CD4-positive, alpha-beta T cell treated with Interleukin-4 for 4 hours (primary cell): ENCODE data around the gene FAM186B.

Source experiments
- DNase-seq: peaks from one replicate; pipeline ENCODE4 v3.0.0-alpha.2; 2020

FAM186B gene

DNA sequence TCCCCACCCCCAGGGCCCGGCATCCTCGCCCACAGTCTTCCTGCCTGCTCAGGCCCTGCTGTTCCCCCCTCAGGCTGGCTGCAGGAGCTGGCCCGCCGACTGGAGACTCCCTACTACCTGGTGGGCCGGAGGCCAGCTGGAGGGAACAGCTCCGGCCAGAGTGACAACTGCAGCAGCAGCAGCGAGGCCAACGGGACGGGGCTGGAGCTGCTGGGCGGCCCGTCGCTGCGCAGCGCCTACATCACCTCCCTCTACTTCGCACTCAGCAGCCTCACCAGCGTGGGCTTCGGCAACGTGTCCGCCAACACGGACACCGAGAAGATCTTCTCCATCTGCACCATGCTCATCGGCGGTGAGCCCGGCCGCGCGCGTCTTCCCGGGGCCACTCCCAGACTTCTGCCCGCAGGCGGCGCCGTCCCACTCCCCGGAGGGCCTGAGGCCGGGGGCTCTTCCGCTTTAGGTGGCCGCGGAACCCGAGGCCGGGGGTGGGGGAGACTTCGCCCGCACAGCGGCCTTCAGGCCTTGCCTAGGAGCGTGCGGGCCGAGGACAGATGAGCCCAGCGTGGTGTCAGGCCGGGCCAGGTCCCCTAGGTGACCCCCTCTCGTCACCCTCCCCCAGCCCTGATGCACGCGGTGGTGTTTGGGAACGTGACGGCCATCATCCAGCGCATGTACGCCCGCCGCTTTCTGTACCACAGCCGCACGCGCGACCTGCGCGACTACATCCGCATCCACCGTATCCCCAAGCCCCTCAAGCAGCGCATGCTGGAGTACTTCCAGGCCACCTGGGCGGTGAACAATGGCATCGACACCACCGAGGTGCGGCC lies 56.4 kb downstream of the FAM186B start:
- peak; percentile 15 for DNase-seq

- no peak for DNase-seq
Measured at GRCh38 chr12:49548481-49548821, 57.0 kb downstream of the FAM186B start.

GRCh38 chr12:49547090-49547690 lies 58.2 kb downstream of the FAM186B start:
- DNase-seq: no peak

DNA sequence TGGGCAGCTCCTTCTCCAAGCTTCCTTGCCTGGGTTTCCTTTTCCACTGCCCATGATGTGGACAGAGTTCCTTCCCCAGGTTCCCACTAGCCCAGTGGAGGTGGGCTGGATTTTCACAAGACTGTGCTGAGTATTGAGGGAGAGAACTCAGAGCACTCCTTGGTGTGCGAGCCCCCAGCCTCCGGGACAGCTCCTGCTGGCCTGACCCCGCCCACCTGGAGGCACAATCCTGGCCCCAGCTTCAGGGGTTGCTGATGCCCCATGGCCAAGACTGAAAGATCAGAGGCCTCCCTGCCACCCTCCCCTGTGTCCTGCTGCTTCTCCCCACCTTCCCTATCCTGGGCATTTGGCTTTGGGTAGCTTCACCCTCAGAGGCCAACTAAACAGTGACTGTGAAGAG lies 59.0 kb downstream of the FAM186B start:
- DNase-seq: no peak

DNA sequence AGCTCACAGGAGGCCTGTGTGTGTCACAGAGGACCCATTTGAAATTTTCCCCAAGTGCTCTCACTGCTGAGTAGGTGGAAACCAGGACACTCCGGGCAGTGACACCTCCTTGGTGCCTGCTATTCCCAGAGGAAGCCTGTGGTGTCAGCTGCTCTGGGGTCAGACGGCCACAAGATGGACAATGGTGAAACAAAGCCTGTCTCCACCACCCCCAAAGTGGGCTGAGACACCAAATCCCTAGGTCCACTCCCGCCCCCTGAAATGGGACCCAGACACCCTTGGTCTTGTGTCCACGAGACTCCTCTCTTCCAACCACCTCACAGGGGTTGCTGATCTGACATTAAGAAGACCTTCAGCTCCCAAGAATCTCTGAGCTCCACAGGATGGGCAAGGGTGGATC lies 59.6 kb downstream of the FAM186B start:
- no peak for DNase-seq

GRCh38 chr12:49543914-49544815 lies 61.3 kb downstream of the FAM186B start:
- no peak for DNase-seq

DNA sequence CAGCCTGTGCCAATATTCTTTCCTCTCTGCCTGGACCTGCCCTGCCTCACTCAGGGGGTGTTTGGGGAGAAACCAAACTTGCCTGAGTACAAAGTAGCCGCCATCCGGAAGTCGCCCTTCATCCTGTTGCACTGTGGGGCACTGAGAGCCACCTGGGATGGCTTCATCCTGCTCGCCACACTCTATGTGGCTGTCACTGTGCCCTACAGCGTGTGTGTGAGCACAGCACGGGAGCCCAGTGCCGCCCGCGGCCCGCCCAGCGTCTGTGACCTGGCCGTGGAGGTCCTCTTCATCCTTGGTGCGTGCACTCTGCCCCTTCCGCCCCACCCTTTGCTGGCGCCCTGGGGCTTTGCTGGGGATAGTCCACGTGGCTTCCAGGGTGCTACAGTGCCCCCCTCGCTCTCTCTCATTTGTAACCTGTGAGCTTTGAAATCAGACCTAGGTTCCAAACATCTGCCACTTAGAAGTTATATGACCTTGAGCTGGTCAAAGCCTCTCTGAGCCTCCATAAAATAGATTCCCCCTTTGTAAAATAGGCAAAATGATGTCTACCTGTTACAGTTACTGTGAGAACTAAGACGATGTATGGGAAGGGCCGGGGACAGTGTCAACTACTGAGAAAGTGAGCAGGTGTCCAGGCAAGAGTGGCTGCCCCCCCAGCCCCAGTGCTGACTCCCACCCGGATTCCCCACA lies 62.1 kb downstream of the FAM186B start:
- DNase-seq: no peak

- no peak for DNase-seq
Measured at GRCh38 chr12:49542592-49543160, 62.8 kb downstream of the FAM186B start.

GRCh38 chr12:49541911-49542505 lies 63.4 kb downstream of the FAM186B start:
- no peak for DNase-seq

DNA sequence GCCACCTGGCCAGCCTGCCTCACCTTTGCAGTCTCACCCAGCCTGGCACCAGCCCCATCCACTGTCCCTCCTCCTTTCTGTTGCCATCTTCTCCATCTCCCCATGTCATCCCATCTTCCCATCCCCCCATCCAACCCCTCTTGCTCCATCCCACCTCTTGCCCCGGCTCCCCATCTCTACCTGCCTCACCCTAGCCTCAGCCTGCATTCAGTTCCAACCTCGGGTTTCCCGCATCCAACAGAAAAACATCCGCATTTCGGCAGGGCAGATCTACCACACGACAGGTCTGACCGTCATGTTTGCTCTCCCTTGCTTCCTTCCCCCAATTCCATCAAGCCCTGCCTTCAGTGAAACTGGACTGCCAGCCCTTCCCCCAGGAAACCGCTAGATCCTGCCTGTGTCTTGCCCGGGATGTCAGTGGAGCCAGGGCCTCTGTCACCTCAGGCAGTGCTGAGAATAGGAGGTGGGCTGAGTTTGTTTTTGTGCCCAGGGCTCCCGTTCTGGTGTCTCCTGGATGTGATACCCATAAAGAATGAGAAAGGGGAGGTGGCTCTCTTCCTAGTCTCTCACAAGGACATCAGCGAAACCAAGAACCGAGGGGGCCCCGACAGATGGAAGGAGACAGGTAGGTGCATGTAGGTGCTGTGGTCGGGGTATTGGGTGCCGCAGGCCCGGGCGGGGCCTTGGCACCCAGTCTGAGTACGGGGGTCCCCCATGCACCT lies 64.1 kb downstream of the FAM186B start:
- no peak for DNase-seq

DNA sequence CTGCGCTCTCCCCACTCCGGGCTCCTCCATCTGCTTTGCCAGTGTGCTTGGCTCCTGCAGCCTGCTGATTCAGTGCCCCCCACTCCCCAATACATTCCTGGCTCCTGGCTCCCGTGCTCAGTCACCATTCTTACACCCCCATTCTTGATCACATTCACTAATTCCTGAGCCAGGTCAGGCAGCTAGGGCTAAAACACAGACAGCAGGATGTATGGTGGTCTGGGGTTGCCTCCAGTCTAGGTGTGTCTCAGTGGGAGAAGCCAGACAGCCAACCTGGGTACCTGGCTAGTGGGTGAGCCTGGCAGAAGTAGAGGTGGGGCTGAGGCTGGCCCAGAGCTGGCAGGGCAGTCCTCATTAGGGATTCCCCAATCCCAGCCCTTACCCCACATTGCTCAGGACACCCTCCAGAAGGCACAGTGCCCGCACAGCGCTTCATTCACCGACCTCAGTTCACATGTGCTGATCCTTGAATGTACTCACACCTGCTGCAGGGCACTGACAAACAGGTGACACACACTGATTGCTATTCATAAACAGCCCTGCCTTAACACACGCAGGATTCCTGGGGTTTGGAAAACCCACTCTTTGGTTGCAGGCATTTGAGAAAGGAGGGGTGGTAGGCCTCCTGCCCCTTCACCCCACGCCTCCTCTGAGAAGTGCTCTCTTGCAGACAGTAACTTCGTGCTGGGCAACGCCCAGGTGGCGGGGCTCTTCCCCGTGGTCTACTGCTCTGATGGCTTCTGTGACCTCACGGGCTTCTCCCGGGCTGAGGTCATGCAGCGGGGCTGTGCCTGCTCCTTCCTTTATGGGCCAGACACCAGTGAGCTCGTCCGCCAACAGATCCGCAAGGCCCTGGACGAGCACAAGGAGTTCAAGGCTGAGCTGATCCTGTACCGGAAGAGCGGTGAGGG lies 65.0 kb downstream of the FAM186B start:
- DNase-seq: no peak

DNA sequence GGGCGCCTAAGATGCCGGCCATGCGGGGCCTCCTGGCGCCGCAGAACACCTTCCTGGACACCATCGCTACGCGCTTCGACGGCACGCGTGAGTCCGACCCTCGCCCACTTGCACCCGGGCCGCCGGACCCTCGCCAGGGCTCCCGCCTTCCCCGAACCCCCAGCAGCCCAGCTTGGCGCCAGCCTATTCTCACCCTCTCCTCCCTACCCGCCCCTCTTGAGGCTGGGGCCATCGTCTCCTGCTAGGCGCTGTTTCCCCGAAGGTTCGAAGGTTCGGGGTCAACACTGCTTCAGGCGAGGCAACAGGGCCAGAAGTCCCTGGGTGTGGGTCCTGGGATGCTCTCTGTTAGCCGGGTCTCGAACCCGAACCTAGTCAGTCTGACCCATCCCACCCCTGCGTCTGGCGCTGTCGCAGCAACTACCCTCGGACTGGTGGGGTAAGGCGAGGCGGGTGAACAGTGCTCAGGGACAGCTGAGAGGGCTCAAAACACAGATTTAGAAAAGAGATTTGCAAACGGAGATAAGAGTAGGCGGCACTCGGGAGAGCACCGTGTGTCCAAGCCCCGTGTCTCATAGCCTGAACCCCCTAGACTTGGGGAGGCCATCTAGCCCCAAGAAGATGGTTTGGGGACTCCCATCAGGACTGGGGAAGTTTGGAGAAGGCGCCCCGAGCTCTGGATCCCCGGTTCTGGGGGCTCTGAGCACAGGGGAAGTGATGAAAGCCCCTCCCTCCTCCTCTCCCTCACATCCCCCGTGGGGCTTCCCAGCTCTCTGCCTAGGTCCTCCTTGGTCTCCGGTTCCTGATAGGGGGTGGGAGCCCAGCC lies 65.8 kb downstream of the FAM186B start:
- no peak for DNase-seq

DNA sequence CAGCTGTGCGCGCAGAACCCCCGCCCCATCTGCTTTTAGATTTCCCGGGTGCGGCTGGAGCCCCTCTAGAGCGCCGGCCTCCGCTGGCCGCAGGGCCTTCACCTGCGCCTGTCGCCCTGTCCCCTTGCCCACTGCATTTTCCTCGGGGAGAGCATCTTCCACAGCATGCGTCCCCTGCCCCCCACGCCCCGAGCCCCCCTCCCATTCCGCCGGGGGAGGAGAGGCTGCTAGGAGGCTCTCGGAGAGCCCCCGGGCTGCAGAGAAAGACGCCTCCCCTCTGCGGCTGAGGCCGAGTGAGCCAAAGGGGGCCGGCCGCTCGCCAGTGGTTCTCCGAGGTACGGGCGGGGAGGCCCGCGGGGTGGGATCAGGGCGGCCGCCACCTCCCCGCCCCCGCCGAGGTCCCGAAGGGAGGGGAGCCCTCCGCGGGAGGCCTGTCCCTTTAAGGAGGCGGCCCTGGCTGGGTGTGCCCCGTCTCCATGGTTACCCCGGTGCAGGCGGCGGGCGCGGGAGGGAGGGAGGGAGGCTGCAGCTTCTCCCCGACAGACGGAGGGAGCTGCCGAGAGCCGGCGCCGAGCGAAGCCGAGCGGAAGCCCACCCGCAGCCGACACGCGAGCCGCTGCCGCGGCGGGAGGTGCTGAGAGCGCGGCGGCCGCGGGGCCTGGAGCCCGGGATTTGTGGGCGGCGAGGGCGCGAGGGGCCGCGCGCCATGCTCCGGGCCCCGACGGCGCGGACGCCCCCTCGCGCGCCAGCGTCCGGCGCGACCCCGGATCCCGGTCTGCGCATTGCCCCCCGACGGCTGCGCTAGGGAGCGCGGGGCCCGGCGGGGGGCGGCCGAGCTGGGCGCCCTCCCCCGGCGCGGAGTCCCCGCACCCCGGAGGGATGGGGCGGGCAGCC lies 66.7 kb downstream of the FAM186B start, which contains the start of gene KCNH3:
TSS of gene KCNH3 (plus strand) at position 521 of the 894 bp plus-strand sequence. CDS start 387 bp downstream, outside the sequence.
- DNase-seq: peak; percentile 92

DNA sequence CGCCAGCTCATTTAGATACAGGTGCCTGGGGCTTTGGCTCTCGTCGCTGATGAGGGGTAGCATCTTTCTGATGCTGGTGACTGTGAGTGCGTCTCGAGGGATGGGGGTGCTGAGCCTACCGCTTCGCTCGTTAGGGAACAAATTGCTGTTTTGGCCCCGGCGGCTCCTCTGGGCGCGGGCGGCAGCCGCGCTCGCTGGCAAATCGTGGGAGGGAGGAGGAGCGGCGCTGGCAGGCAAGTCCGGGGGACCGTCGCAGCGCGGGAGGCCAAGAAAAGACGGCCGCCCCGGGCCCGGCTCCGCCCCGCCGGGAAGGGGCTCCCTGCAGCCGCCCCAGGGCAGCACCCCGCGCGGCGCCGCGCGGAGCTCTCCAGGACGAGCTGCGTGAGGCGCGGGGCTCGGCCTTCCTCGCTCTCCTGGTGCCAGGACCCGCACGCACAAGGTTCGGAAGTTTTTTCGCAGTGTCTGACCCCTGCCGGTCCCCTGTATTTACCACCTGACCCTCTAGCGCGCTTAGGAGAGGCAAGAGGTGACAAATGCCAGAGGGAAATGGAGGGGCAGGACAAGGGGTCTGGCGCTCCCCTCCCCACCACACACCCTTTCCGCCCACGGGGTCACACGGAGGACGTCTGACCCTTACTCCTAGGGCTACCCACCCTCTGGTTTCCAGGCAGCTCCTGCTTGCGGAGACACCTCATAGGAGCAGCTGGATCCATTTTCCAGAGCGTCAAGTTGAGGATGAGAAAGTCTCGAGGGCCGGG lies 67.5 kb downstream of the FAM186B start:
- DNase-seq: peak; percentile 10
